HEK293 (cell line): Measurements from ENCODE around the gene C1orf174.

Experiments
- CTCF ChIP-seq: fragments of 450-650 bp; formaldehyde crosslinking; IDR thresholded peaks from 2 replicates; pipeline ENCODE4 v1.5.1; 2016; ENCODE audit warnings: missing biosample characterization, missing genetic modification characterization
- KLF17 ChIP-seq: fragments of 450-650 bp; formaldehyde crosslinking; IDR thresholded peaks from 2 replicates; pipeline ENCODE4 v1.5.1; 2016; ENCODE audit warnings: missing biosample characterization, missing genetic modification characterization
- PRDM2 ChIP-seq: fragments of 450-650 bp; formaldehyde crosslinking; IDR thresholded peaks from 2 replicates; pipeline ENCODE4 v1.5.1; 2016; ENCODE audit warnings: missing biosample characterization, missing genetic modification characterization, borderline replicate concordance
- SETDB1 ChIP-seq: IDR thresholded peaks from one replicate; pipeline ENCODE4 v1.6.1; 2017; ENCODE audit warnings: mild to moderate bottlenecking, low read length, moderate library complexity, mixed read lengths; ENCODE audit not compliant: insufficient read length
- SP7 ChIP-seq: fragments of 450-650 bp; formaldehyde crosslinking; IDR thresholded peaks from 2 replicates; pipeline ENCODE4 v1.5.1; 2016; ENCODE audit warnings: missing biosample characterization, missing genetic modification characterization
- ZNF174 ChIP-seq: fragments of 450-650 bp; formaldehyde crosslinking; IDR thresholded peaks from 2 replicates; pipeline ENCODE4 v1.5.0; 2017; ENCODE audit warnings: missing biosample characterization, mild to moderate bottlenecking, missing genetic modification characterization
- ZNF266 ChIP-seq: fragments of 450-650 bp; formaldehyde crosslinking; IDR thresholded peaks from 2 replicates; pipeline ENCODE4 v1.5.1; 2016; ENCODE audit warnings: missing biosample characterization, missing genetic modification characterization, low read depth
- ZNF274 ChIP-seq, 2 experiments: fragments of 200-500 bp in 1 of 2; fragments of 450-650 bp in 1 of 2; sonication (Bioruptor generic) in 1 of 2; formaldehyde crosslinking in 1 of 2; IDR thresholded peaks; 2 replicates each; pipeline versions ENCODE4 v1.5.1 to v1.6.1; 2014 to 2016; ENCODE audit warnings: borderline replicate concordance in 1 of 2, inconsistent platforms in 1 of 2, low read length in 1 of 2, missing biosample characterization in 1 of 2, missing genetic modification characterization in 1 of 2
- ZNF398 ChIP-seq: fragments of 450-650 bp; formaldehyde crosslinking; IDR thresholded peaks from 2 replicates; pipeline ENCODE4 v1.5.1; 2017; ENCODE audit warnings: missing biosample characterization, missing genetic modification characterization
- ZNF501 ChIP-seq: fragments of 450-650 bp; formaldehyde crosslinking; IDR thresholded peaks from 2 replicates; pipeline ENCODE4 v1.5.1; 2016; ENCODE audit warnings: missing biosample characterization, missing genetic modification characterization

GRCh38 chr1:3852711-3853485, 47.2 kb downstream of the C1orf174 start:
- TF ChIP-seq KLF17 (tag by site-specific recombination) (no peak), ZNF274 (IDR thresholded peaks at IDR 0.05; ENCODE audit: low read length) (no peak), ZNF274 (tag by site-specific recombination; IDR thresholded peaks at IDR 0.05; ENCODE audit: borderline replicate concordance) (no peak), CTCF (no peak), ZNF398 (tag by site-specific recombination) (no peak), ZNF174 (no peak), SP7 (tag by site-specific recombination) (no peak), PRDM2 (tag by site-specific recombination) (no peak), SETDB1 (no peak), ZNF501 (tag by site-specific recombination) (no peak), ZNF266 (tag by site-specific recombination) (no peak)
